ENCODE results near the gene DDAH1.

The DDAH1 gene

GRCh38 chr1:85277802-85278201, 187.2 kb downstream of the DDAH1 start:
- H4K20me1 ChIP-seq (ENCODE audit: low read depth, low read length) = no peaks in the 10 kb centered on the region
- H3K9me2 ChIP-seq (replicated peaks; ENCODE audit: insufficient read depth, low read length) = no peaks in the 10 kb centered on the region
- no peaks in the 10 kb centered on the region for H3K36me3 ChIP-seq (ENCODE audit: low read length)
- no peaks in the 10 kb centered on the region for H3K9me3 ChIP-seq (ENCODE audit: insufficient read depth, low read length)
- H2AFZ ChIP-seq (ENCODE audit: low read depth, low read length, severe bottlenecking) = peak overlapping the region; percentile 73
- H3F3A ChIP-seq (ENCODE audit: insufficient read depth) = peaks cover 12% of the 10 kb centered on the region
- H3K4me3 ChIP-seq (ENCODE audit: insufficient read depth, low read length, poor library complexity, severe bottlenecking) = no peak overlapping the region
- H3K79me2 ChIP-seq (ENCODE audit: insufficient read depth, low read length) = peaks cover 33% of the 10 kb centered on the region
- no peak overlapping the region for H3K9ac ChIP-seq (ENCODE audit: low read length)
- no peak overlapping the region for H3K27ac ChIP-seq (ENCODE audit: low read depth, low read length)
- TF ChIP-seq EZH2phosphoT487 (conservative IDR thresholded peaks at IDR 0.05; ENCODE audit: low read length) (no peak), CTCF (IDR thresholded peaks at IDR 0.05; ENCODE audit: insufficient read depth, low read length, poor library complexity, severe bottlenecking) (no peak)
- H3K27me3 ChIP-seq (ENCODE audit: low read length) = no peaks in the 10 kb centered on the region
- no peak overlapping the region for H3K4me2 ChIP-seq (ENCODE audit: low read depth, low read length, poor library complexity, severe bottlenecking)

- Histone ChIP-seq H3F3A (ENCODE audit: insufficient read depth) (peaks cover 12% of the 10 kb centered on the region), H3K36me3 (ENCODE audit: low read length) (no peaks in the 10 kb centered on the region), H3K4me2 (ENCODE audit: low read depth, low read length, poor library complexity, severe bottlenecking) (peak overlapping the region; percentile 96), H3K79me2 (ENCODE audit: insufficient read depth, low read length) (peaks cover 38% of the 10 kb centered on the region), H3K9ac (ENCODE audit: low read length) (peak overlapping the region; percentile 52), H3K4me3 (ENCODE audit: insufficient read depth, low read length, poor library complexity, severe bottlenecking) (peak overlapping the region; percentile 53), H2AFZ (ENCODE audit: low read depth, low read length, severe bottlenecking) (peak overlapping the region; percentile 73), H3K27me3 (ENCODE audit: low read length) (no peaks in the 10 kb centered on the region), H3K9me3 (ENCODE audit: insufficient read depth, low read length) (no peaks in the 10 kb centered on the region), H3K9me2 (replicated peaks; ENCODE audit: insufficient read depth, low read length) (no peaks in the 10 kb centered on the region), H3K27ac (ENCODE audit: low read depth, low read length) (peak overlapping the region; percentile 61), H4K20me1 (ENCODE audit: low read depth, low read length) (no peaks in the 10 kb centered on the region)
- TF ChIP-seq CTCF (IDR thresholded peaks at IDR 0.05; ENCODE audit: insufficient read depth, low read length, poor library complexity, severe bottlenecking) (no peak), EZH2phosphoT487 (conservative IDR thresholded peaks at IDR 0.05; ENCODE audit: low read length) (no peak)
Observed at GRCh38 chr1:85276978-85277639, 187.8 kb downstream of the DDAH1 start.

GRCh38 chr1:85276215-85276977, 188.6 kb downstream of the DDAH1 start, which contains the start of gene BCL10:
Gene BCL10, minus strand, starts transcription at chr1:85276632. Its CDS starts 280 bp downstream, at chr1:85276352.
- H3F3A ChIP-seq (ENCODE audit: insufficient read depth) = peaks cover 12% of the 10 kb centered on the region
- H3K27ac ChIP-seq (ENCODE audit: low read depth, low read length) = peak within 1 kb of the TSS; percentile 77
- TF ChIP-seq CTCF (IDR thresholded peaks at IDR 0.05; ENCODE audit: insufficient read depth, low read length, poor library complexity, severe bottlenecking) (no peak), EZH2phosphoT487 (conservative IDR thresholded peaks at IDR 0.05; ENCODE audit: low read length) (no peak)
- peak within 1 kb of the TSS; percentile 73 for H2AFZ ChIP-seq (ENCODE audit: low read depth, low read length, severe bottlenecking)
- H3K4me2 ChIP-seq (ENCODE audit: low read depth, low read length, poor library complexity, severe bottlenecking) = peak within 1 kb of the TSS; percentile 96
- peaks cover 44% of the 10 kb centered on the region for H3K79me2 ChIP-seq (ENCODE audit: insufficient read depth, low read length)
- H3K9me2 ChIP-seq (replicated peaks; ENCODE audit: insufficient read depth, low read length) = no peaks in the 10 kb centered on the region
- H4K20me1 ChIP-seq (ENCODE audit: low read depth, low read length) = no peaks in the 10 kb centered on the region
- no peaks in the 10 kb centered on the region for H3K36me3 ChIP-seq (ENCODE audit: low read length)
- no peaks in the 10 kb centered on the region for H3K9me3 ChIP-seq (ENCODE audit: insufficient read depth, low read length)
- H3K4me3 ChIP-seq (ENCODE audit: insufficient read depth, low read length, poor library complexity, severe bottlenecking) = peak within 1 kb of the TSS; percentile 74
- H3K27me3 ChIP-seq (ENCODE audit: low read length) = no peaks in the 10 kb centered on the region
- H3K9ac ChIP-seq (ENCODE audit: low read length) = peak within 1 kb of the TSS; percentile 76

All from SU-DHL-6 (cell line).